Midbrain (tissue), 1 donor: ENCODE measurements around the gene DNAJC30.

ENCODE experiments used
- DNase-seq: peaks from one replicate; lab custom pipeline; 2025; lab: John Stamatoyannopoulos, UW

The DNAJC30 gene

DNA sequence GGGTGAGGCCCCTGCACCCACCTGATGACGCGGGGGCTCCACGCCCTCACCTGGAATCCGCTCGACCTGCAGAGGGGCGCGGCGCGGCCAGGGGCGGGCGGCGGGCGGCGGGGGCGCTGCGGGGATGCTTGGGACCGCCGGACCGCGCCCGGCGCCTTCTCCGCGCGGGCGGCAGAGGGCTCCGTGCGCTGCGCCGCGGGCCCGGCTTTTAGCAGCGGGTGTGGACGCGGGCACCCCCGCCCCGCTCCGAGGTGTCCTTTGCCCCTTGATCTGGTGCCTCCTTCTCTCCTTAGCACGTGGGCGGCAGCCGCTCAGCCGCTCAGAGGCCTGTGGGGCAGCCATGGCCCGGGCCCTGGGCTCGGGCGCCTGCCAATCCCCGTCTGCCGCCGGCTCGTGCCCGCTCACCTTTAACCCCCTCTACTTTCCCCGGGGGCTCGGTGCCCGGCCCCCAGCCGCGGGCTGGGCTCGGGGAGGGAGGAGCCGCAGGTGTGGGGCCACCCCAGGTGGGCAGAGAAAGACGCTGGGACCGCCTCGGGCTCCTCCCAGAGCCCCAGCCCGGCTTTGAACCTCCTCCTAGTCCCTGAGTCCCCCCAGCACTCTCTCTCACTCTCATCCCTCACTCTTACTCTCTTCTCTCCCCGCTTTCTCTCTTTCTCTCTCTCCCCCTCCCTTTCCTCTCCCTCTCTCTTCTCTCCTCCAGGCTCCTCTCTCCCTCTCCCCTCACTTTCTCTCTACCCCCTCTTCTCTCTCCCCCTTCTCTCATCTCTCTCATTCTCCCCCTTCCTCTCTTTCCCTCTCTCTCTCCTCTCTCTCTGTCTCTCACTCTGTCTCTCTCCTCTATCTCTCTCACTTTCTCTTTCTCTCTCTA, 35.3 kb downstream of the DNAJC30 start:
- DNase-seq: no peak

DNA sequence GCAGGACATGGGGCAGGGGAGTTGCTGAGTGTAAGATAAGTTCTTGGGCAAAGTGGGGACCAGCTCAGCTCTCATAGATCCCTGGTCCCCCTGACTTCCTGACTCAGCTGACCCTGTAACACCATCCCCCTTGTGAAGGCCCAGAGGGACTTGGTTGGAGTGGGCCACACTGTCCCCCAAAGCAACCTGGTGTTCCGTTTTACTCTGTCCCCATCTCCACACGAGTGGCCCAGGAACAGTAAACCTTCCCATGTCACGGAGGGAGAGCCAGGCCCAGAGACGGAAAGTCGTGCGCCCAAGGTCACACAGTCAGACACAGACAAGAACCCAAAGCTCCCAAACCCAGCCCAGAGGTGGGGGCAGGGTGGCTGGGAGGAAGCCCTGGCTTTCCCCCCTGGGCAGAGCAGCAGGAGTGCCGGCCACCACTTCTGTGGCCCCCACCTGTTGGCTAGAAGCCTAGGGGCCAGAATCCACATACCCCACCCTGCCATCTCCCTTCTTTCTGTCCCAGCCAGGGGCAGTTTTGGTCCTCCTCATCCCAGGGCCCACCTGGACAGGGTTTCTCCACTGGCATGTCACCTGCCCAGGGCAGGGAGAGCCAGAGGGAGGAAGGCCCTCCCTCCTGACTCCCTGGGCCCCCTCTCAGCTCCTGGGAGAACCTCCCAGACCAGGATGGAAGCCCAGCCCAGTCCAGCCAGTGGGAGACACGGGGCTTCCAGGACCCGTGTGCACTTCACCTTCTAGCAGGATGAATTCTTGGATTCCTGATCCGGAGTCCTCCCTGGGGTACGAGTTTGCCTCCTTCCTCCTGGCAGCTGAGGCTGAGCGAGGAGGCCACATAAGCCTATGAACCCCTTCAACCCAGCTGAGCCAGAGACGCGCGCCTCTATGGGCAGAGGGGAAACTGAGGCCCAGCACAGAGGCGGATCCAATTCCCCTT, 36.2 kb downstream of the DNAJC30 start:
- no peak for DNase-seq

DNA sequence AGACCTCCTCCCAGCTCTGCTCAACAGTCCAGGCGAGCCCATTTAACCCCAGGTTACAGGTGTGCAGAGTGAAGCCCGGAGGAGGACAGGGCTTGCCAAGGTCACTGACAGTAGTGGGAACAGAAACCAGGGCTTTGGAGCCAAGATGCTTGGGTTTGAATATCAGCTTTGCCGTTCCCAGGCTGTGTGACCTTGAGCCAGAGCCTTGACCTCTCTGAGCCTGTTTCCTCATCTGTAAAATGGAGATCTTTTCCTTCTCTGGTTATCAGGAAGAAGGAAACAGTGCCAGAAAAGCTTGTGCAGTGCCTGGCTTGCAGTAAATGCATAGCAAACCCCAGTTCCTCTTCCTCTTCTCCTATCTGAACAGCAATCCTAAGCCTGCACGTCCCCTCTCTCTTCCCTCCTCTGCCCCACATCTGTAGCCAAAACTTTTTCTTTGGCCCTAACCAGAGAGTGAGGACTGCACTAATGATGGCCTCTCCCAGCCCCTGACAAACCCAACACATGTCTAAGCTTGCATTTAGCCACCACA, 37.5 kb downstream of the DNAJC30 start:
- DNase-seq: no peak

DNA sequence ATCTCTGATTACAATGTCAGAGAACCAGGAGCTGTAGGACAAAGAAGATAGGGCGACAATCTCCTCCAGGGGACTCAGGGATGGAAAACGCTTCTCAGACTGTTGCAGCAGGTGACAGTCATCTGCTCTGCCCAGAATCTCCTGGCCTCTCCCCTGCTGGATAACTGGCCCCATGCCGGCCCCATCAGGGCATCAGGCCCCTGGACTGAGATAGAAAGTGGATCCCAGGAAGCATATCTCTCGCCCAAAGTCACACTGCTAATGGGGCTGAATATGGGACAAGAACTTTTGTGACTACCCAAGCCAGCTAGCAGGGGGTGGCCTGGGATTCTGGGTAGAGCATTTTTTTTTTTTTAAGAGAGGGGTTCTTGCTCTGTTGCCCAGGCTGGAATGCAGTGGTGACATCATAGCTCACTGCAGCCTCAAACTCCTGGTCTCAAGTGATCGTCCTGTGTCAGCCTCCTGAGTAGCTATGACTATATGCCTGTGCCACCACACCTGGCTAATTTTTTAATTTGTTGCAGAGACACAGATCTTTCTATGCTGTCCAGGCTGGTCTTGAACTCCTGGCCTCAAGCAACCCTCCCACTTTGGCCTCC, 38.5 kb downstream of the DNAJC30 start:
- no peak for DNase-seq

DNA sequence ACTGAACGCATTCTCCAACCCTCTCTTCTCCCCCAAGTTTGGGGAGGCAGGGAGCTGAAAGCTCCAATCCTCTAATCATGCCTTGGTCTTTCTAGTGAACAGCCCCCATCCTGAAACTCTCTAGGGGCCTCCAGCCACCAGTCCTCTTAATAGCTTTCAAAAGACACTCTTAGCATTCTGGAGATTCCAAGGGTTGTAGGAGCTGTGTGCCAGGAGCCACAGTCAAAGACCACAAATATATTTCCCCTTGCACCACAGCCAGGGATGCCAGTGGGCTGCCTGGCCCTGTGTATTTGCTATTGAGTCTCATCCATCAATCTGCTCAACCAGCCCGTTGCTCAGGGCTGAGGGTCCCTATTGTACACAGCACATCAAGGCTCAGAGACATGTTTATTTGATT, 40.4 kb downstream of the DNAJC30 start:
- no peak for DNase-seq

DNA sequence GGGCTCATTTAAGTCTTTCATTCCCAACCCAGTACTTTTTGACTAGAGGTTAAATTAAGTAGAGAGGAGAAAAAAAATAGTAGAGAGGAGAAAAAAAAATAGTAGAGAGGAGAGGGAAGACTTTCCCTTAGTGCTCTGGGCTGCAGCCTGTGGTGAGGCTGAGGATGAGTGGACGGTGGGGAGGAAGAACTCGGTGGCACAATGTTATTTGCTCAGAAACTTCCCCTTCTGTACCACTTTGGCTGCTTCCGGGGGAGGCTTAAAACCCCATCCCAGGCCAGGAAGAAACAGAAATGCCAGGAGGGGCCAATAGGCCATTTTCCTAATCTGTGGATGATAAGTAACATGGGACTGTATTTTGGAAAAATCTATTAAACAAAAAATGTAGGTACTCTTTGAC, 44.3 kb downstream of the DNAJC30 start:
- no peak for DNase-seq

DNA sequence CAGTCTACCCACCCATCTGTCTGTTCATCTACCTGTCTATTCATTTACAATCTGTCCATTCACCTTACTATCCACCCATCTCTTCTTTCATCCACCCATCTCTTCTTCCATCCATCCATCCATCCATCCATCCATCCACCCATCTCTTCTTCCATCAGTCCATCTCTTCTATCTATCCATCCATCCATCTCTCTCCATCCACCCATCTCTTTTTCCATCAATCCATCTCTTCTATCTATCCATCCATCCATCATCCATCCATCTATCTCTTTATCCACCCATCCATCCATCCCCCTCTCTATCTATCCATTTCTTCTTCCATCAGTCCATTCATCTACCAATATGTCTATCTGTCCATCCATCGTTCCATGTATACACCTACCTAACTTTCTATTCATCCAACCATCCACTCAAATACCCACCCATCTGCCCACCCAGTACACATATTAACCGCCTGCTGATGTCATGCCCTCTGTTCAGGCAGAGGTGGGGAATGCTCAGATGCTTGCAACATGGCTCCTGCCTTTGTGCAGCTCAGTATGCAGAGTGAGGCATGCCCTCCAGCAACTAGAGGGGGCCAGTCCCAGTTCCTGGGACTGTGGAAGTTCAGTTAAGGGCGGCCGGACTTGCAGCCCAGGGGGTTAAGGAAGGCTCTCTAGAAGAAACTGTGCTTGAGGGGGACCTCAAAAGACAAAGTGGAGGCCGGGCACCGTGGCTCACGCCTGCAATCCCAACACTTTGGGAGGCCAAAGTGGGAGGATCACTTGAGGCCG, 47.6 kb downstream of the DNAJC30 start:
- DNase-seq: no peak

DNA sequence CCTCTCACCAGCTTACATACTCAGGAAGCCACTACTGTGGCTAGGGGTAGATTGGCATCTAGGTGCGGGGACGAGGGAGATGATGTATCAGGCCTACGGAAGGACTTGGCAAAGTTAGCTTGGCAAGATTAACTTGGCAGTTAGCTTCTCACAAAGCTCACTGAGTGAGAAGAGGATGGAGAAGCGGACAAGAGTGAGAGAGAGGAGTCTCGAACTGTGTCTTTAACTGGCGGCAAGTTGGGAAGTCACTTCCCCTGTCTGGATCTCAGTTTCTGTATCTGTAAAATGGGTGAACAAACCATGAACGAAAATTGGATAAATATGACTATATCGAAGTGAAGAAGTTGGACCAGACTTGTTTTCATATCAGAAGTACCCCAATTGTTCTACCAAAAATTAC, 49.4 kb downstream of the DNAJC30 start:
- DNase-seq: no peak

DNA sequence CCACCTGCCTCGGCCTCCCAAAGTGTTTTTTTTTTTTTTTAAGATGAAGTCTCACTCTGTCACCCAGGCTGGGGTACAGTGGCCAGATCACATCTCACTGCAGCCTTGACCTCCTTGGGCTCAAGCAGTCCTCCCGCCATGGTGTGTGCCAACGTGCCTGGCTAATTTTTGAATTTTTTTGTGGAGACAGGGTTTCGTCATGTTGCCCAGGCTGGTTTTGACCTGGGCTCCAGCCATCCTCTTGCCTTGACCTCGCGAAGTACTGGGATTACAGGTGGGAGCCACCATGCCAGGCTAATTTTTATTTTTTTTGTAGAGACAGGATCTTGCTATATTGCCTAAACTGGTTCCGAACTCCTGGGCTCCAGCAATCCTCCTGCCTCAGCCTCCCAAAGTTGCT, 49.9 kb downstream of the DNAJC30 start:
- DNase-seq: no peak

DNA sequence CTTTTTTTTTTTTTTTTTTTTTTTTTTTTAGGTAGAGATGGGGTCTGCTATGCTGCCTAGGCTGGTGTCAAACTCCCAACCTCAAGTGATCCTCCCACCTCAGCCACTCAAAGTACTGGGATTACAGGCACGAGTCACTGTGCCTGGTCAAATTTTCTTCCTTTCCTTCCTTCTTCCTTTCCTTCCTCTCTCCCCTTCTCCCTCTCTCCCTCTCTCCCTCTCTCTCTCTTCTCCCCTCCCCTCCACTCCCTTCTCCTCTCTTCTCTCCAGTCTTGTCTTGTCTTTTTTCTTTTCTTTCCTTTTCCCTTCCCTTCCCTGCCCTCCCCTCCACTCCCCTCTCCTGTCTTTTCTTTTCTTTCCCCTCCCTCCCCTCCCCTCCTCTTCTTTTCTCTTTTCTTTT, 51.7 kb downstream of the DNAJC30 start:
- no peak for DNase-seq
